Thyroid gland (tissue), 4 donors: ENCODE data around the gene FLNA. TPM values are rescaled to one million over a fixed set of nuclear protein-coding genes. Genes with fewer than 3 reads are reported as not detected.
"Not testable (repeated sequence)": the region's sequence is repeated elsewhere in the genome, so short reads cannot be mapped to it uniquely, and the experiment has no call there.

Source experiments
- DNase-seq, 2 donors: peaks; one replicate each; pipeline ENCODE4 v3.0.0-alpha.2; 2019
- H3K27ac ChIP-seq, 3 donors: fragments of 200-600 bp; sonication (generic); 1 replicate in 2 of 3; 2 replicates in 1 of 3; pipeline ENCODE4 v1.5.1; 2016 to 2019; ENCODE audit warnings: mild to moderate bottlenecking in 1 of 3, moderate library complexity in 1 of 3
- H3K27me3 ChIP-seq: fragments of 200-600 bp; sonication (generic); one replicate; pipeline ENCODE4 v1.5.1; 2019
- H3K36me3 ChIP-seq, 2 donors: fragments of 200-600 bp; sonication (generic); one replicate each; pipeline ENCODE4 v1.5.1; 2016 to 2019
- H3K4me1 ChIP-seq, 2 donors: fragments of 200-600 bp; sonication (generic); one replicate each; pipeline ENCODE4 v1.5.1; 2017 to 2019
- H3K4me3 ChIP-seq, 3 donors: fragments of 200-600 bp; sonication (generic); replicated peaks in 1 of 3; 1 replicate in 2 of 3; 2 replicates in 1 of 3; pipeline ENCODE4 v1.5.1; 2016; ENCODE audit warnings: mild to moderate bottlenecking in 1 of 3
- H3K9me3 ChIP-seq: fragments of 200-600 bp; sonication (generic); one replicate; pipeline ENCODE4 v1.5.1; 2017
- CTCF ChIP-seq, 6 experiments: fragments of 200-600 bp in 3 of 6; fragments of 450-650 bp in 3 of 6; sonication (generic) in 3 of 6; IDR thresholded peaks; one replicate each; pipeline ENCODE4 v1.5.1; 2016 to 2019; ENCODE audit warnings: antibody characterized with exemption in 6 of 6, mild to moderate bottlenecking in 2 of 6, inconsistent platforms in 1 of 6, moderate library complexity in 1 of 6
- POLR2A ChIP-seq, 2 donors: fragments of 450-650 bp; IDR thresholded peaks; one replicate each; pipeline ENCODE4 v1.6.1; 2017; ENCODE audit warnings: antibody characterized with exemption in 2 of 2, mild to moderate bottlenecking in 2 of 2, moderate library complexity in 1 of 2
- WGBS, 2 donors: methylation state at CpG; one replicate each; pipeline ENCODE4 v1.1.5; 2017; 5-methylcytosine and 5-hydroxymethylcytosine counted together
- intact Hi-C: fragments of 100-400 bp; cut with DNase I; formaldehyde crosslinking; loops from one replicate; pipeline ENCODE4 v1.15.1; 2023
- total RNA-seq, 4 donors: library from RNA; depleted of rRNA; stranded (reverse); fragments of >200 nt; gene quantifications; one replicate each; pipeline ENCODE4 v1.2.3, GENCODE V29; 2016

FLNA gene
- total RNA-seq, 4 donors from 2014 or later, result 143 to 553 (median 291) TPM

GRCh38 chrX:154398668-154399526 is 24.5 kb upstream of the FLNA start:
- WGBS, 2 donors, result 2 to 3% methylated on average over 17 to 41 of the region's 49 CpGs
- intact Hi-C loops, result no loop called here
- H3K4me1 ChIP-seq, result peaks cover 9% of the 10 kb centered on the region in 2 donors
- DNase-seq, result peak; percentile 86 to 91
- peaks cover 19 to 25% of the 10 kb centered on the region in 2 donors for H3K36me3 ChIP-seq
- H3K27me3 ChIP-seq, result no peaks in the 10 kb centered on the region
- no peak for TF ChIP-seq POLR2A (IDR thresholded peaks at IDR 0.05)
- TF ChIP-seq CTCF (IDR thresholded peaks at IDR 0.05), result peak; percentile 65 to 82 (median 70)
- H3K4me3 ChIP-seq, result peak overlapping the region; percentile 47 to 58 (median 51)
- H3K9me3 ChIP-seq, result no peaks in the 10 kb centered on the region
- peak overlapping the region; percentile 94 to 100 (median 97) for H3K27ac ChIP-seq

- H3K27me3 ChIP-seq, result no peaks in the 10 kb centered on the region
- peaks cover 19 to 25% of the 10 kb centered on the region in 2 donors for H3K36me3 ChIP-seq
- peak; percentile 93 for DNase-seq
- H3K4me1 ChIP-seq, result peaks cover 9% of the 10 kb centered on the region in 2 donors
- H3K9me3 ChIP-seq, result no peaks in the 10 kb centered on the region
- H3K4me3 ChIP-seq, result peak within 1 kb of the TSS; percentile 47 to 58 (median 51)
- intact Hi-C loops, result no loop called here
- WGBS, 2 donors, result 0 to 2% methylated on average over 7 to 26 of the region's 69 CpGs
- TF ChIP-seq POLR2A (IDR thresholded peaks at IDR 0.05) (peak; percentile 64 to 93), CTCF (IDR thresholded peaks at IDR 0.05) (no peak)
- H3K27ac ChIP-seq, result peak within 1 kb of the TSS; percentile 94 to 100 (median 97)
These were observed 23.6 kb upstream of the FLNA start, which contains the start of gene RPL10 for GRCh38 chrX:154397888-154398667. RPL10 (plus strand) TSS chrX:154398377; CDS start chrX:154398520, 143 bp downstream.

GRCh38 chrX:154396973-154397887 is 22.8 kb upstream of the FLNA start:
- Histone ChIP-seq H3K9me3 (no peaks in the 10 kb centered on the region), H3K27ac (peak overlapping the region; percentile 94 to 100 (median 97)), H3K4me1 (peaks cover 9% of the 10 kb centered on the region in 2 donors), H3K36me3 (peaks cover 19 to 25% of the 10 kb centered on the region in 2 donors), H3K4me3 (peak overlapping the region in 2 of 3 donors; percentile 39 to 42), H3K27me3 (no peaks in the 10 kb centered on the region)
- no peak for TF ChIP-seq CTCF (IDR thresholded peaks at IDR 0.05)
- TF ChIP-seq POLR2A (IDR thresholded peaks at IDR 0.05), result peak; percentile 3 to 52
- WGBS, 2 donors, result 3 to 6% methylated on average over 12 to 13 of the region's 53 CpGs
- intact Hi-C loops, result no loop called here
- DNase-seq, result peak; percentile 78

- WGBS, 2 donors, result 70 to 84% methylated on average over 14 to 15 of the region's 17 CpGs
- H3K27ac ChIP-seq, result peak overlapping the region in 2 of 3 donors; percentile 94 to 97
These were observed 21.9 kb upstream of the FLNA start for GRCh38 chrX:154396363-154396762.

GRCh38 chrX:154389812-154390747 is 15.6 kb upstream of the FLNA start:
- H3K4me1 ChIP-seq, intact Hi-C loops, H3K9me3 ChIP-seq, H3K36me3 ChIP-seq, DNase-seq, H3K4me3 ChIP-seq, H3K27me3 ChIP-seq, H3K27ac ChIP-seq: not testable (repeated sequence)
- WGBS, 2 donors, result no CpG with 5 or more reads among the region's 121 CpGs

More at GRCh38 chrX:154396363-154396762, 21.9 kb upstream of the FLNA start:
- H3K4me3 ChIP-seq, H3K27me3 ChIP-seq, intact Hi-C loops, H3K9me3 ChIP-seq, H3K4me1 ChIP-seq: not testable (repeated sequence)
- peak; percentile 27 to 36 for DNase-seq
- H3K36me3 ChIP-seq, result peaks cover 19 to 24% of the 10 kb centered on the region in 2 donors

GRCh38 chrX:154388649-154389048 is 14.2 kb upstream of the FLNA start:
- no CpG with 5 or more reads among the region's 16 CpGs for WGBS, 2 donors
- intact Hi-C loops, H3K27me3 ChIP-seq, H3K4me1 ChIP-seq, H3K36me3 ChIP-seq, DNase-seq, H3K27ac ChIP-seq, H3K9me3 ChIP-seq, H3K4me3 ChIP-seq: not testable (repeated sequence)

- intact Hi-C loops, result not testable (repeated sequence)
These were observed 13.7 kb upstream of the FLNA start for GRCh38 chrX:154388094-154388493.

More at GRCh38 chrX:154388094-154388493, 13.7 kb upstream of the FLNA start:
- no CpG with 5 or more reads among the region's 20 CpGs for WGBS, 2 donors
- not testable (repeated sequence) for H3K4me1 ChIP-seq, H3K27ac ChIP-seq, H3K36me3 ChIP-seq, H3K27me3 ChIP-seq, H3K9me3 ChIP-seq, DNase-seq, H3K4me3 ChIP-seq
